NT2/D1 (cell line): ENCODE results near the gene RPL18.

Experiments used
- SUZ12 ChIP-seq: IDR thresholded peaks from 2 replicates; pipeline ENCODE4 v1.6.1; 2011; ENCODE audit not compliant: insufficient read length, insufficient read depth; ENCODE audit errors: extremely low read depth
- YY1 ChIP-seq: IDR thresholded peaks from 2 replicates; pipeline ENCODE4 v1.6.1; 2011; ENCODE audit not compliant: insufficient read length, insufficient read depth
- ZNF274 ChIP-seq: IDR thresholded peaks from 2 replicates; pipeline ENCODE4 v1.6.1; 2011; ENCODE audit warnings: mild to moderate bottlenecking, low read depth, low read length

GRCh38 chr19:48646001-48646721, 27.2 kb upstream of the RPL18 start, which contains the start of gene CA11:
- TF ChIP-seq YY1 (no peak), ZNF274 (no peak), SUZ12 (no peak)
